NCI-H1436 (cell line): Measurements from ENCODE around the gene DST.
"Not testable (repeated sequence)": the region's sequence is repeated elsewhere in the genome, so short reads cannot be mapped to it uniquely, and the experiment has no call there.

Experiments
- DNase-seq: peaks from one replicate; lab custom pipeline; 2025; lab: John Stamatoyannopoulos, UW

The DST gene

DNA sequence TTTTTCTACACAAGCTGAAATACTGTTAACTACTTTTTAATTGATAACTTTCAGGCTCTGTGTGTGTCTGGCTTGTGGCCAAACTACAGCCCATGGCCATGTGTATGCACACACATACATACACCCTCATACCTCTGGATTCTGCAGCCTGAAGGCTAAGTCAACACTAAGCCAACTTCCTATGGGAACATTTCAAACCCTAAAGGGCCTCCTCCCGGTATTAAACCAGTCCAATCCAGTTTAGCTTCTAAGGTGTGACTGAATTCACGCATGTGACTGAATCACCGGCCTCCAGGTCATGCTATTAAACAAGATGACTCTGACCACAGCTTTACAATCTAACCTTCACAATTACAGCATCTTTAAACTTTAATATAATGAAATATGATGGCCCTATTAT lies 20.7 kb upstream of the DST start:
- DNase-seq, result no peak

GRCh38 chr6:56661338-56661737 lies 18.6 kb upstream of the DST start:
- not testable (repeated sequence) for DNase-seq

- DNase-seq, result no peak
These were observed 17.7 kb upstream of the DST start for GRCh38 chr6:56660381-56660730.

- DNase-seq, result no peak
These were observed 17.2 kb upstream of the DST start for GRCh38 chr6:56659721-56660380.

DNA sequence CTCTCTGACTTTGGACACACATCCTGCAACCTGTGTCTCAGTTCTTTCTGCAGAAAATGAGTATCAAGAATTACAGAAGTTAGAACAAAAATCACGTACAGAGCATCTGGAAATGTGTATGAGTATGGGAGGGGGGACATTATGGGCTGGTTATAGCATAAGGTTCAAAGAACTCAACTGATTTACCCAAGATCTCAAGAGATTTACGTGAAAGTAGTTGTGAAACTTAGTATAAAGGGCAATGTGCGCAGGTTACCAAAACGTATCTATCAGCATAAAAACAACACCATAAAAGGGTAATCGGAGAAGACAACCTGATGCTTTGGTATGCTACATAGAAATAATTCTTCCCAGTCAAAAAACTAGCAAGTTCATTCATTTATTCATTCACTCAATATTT lies 15.6 kb upstream of the DST start:
- no peak for DNase-seq

- DNase-seq, result no peak
These were observed 14.7 kb upstream of the DST start for GRCh38 chr6:56657354-56657753.

DNA sequence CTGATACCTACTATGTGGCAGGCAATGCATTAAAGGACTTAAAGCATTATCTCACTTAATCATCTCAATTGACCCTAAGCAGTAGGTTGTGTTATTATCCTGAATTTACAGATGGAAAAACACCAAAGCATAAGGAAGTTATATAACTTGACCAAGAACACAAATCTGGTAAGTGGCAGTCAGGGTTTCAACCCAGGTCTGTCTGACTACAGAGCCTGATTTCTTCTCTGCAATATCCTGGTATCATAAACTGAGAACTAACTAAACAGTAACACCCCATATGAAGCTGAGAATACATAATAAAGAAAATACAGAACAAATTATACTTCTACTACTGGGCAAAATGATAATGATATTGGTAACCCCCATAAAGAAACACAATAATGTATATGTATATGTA lies 13.8 kb upstream of the DST start:
- no peak for DNase-seq

GRCh38 chr6:56655996-56656395 lies 13.3 kb upstream of the DST start:
- DNase-seq, result no peak

- no peak for DNase-seq
These were observed 12.6 kb upstream of the DST start for GRCh38 chr6:56655249-56655648.

- DNase-seq, result no peak
These were observed 10.3 kb upstream of the DST start for GRCh38 chr6:56652994-56653393.

DNA sequence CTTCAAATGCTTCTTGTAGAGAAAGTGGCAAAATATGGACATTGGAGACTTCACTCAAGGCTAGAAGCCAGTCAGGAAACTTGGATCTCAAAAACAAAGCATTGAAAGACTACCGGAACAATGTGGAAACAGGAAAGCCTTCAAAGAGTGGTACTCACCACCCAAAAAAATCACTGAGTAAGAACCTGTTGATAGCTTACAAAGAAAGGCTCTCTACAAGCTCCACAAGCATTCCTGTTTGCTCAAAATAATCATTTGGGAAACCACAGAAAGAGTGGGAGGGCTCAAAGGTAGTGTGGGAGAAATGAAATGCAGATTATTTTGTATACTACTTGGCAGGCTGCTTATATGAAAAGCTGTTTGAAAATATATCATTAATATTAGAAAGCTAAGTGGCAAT lies 9.5 kb upstream of the DST start:
- no peak for DNase-seq

GRCh38 chr6:56650191-56650590 lies 7.5 kb upstream of the DST start:
- no peak for DNase-seq

DNA sequence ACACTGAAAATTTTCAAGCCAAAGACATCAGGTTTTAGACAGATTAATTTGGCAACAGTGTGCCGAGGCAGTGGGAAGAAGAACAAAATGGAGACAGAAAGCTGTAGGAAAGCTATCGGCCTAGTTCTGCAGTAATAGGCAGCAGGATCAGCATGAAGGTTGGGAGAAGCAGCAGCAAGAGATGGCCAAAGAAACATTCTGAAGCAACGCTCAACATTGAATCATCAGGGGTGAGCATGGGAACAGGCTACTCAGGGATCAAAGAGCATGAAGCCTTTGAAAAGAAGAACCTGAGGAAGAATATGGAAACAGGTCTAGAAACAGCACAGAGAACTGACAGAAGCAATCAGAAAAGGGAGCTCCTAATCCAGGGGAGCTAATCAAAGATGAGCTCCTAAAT lies 7.1 kb upstream of the DST start:
- no peak for DNase-seq

DNA sequence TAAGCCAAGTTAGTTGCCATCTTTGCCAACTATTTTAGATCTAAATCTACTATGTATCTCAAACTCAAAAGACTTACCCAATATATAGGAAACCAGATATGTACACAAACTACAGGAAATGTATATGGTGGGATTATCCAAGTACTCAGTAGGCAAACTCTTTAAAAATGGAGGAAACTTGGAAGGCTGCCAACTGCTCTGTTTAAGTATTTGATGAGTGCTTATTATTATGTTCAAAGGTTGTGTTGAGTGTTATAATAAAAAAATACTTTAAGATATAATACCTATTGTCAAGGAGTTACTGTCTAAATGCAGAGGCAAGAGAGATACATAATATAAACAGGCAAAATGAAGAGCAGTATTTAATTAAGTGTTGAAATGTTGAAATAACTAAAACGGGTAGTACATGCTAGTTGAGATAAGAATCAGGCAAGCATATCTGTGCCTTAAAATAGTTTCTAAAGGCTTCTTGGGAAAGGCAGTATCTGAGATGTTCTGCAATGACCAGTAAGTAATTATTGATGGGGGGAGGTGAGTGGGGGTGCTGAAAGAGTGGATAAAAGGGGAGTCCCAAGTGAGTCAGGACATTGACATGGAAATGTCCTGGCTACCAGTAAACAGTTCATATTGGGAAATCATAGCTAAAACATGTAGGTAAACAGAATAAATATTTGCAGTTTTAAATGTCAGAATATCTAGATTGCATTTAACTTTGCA lies 6.5 kb upstream of the DST start:
- no peak for DNase-seq

- DNase-seq, result no peak
These were observed 4.6 kb upstream of the DST start for GRCh38 chr6:56647172-56647762.

DNA sequence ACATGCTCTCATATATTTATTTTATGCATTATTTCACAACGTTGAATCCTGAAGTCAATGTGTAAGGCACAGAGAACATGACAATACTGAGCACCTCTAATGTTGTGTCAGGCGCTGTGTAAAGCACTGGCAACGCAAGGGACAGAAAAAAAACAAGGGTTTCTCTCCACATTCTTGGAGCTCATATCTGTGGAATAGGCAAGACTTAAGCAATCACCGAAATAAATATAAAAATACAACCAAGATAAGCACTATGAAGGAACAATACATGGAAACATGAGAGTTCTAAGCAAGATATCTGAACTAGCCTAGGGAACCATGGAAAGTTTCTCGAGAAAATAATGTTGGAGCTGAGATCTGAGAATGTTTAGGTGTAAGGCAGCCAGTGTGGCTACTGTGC lies 1.7 kb upstream of the DST start:
- DNase-seq, result no peak

DNA sequence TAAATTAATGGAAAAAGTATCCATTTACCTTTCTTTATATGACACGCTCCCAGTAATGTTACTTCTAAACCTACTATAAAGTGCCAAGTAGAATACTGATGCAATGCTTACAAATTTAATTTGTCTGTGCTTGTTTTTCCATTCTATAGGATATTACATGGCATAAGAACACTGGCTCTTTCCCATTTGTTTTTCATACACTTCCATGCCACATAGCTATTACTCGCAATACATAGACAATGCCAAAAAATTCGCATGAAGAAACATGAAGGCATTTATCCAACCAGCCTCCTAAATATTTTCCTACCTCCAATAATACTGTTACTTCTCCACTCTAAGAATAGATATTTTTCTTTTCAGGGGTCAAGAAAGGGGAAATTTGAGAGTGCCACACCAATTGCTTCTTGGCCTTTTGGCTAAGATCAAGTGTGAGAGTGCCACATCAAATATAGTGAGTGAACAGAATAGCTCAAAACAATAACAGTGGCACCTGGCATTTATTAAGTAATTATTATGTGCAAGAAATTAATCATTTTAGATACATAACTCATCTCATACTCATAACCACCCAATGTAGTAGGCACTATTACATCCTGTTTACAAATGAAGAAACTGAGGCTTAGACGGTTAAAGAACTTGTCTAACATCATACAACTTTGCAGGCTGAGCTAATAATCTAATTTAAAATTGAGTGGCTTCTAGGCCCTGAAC lies 845 bp upstream of the DST start:
- DNase-seq, result no peak

DNA sequence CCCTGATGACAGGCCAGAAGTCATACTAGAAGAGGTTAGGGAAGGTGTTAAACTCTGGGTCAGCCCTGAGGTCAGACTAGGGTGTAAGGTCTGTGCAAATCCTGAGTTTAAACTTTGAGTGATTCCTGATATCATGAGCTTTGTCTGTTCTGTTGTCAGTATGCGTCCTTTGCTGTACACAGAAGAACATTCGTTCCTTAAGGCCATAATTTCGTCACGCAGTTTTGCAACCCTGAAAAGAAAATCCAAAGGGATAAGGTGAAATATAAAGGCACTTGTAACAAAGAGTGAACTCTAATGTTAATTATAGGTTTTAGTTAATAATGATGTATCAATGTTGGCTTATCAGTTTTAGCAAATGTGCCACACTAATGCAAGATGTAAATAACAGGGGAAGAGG lies 2.3 kb downstream of the DST start:
- no peak for DNase-seq

DNA sequence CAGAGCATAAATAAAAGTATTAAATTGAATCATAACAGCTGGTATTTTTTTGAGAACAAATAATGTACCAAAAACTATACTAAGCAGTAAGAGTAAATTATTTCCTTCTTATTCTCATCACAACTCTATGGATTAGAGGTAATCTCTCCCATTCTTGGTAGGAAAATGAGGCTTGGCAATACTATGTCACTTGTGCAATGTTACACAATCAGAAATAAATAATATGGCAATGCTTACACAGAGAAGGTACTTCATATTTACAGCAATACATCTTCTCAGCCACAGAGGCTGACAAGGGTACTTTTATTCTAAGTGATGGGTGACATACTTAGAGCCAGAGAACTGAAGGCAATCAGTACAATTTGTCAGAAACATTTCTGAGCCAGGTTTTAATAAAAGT lies 3.9 kb downstream of the DST start:
- DNase-seq, result no peak

DNA sequence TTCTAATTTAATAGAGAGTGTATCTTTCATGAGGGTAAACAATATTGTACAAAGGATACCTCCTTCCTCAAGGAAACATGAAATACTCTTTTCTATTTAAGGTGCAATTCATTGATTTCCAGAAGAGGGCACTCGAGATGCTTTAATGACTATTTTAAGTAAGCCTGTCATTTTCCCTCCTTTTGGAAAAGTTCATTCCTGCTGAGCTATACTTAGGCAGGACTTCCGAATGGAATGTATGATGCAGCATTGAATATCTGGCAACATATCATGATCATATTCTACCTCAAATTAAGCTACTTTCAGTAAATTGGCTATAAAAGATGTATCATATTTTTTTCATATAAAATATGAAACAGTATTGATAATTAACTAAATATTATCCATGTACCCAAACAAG lies 5.0 kb downstream of the DST start:
- DNase-seq, result no peak

- no peak for DNase-seq
These were observed 14.6 kb downstream of the DST start for GRCh38 chr6:56628105-56628504.

DNA sequence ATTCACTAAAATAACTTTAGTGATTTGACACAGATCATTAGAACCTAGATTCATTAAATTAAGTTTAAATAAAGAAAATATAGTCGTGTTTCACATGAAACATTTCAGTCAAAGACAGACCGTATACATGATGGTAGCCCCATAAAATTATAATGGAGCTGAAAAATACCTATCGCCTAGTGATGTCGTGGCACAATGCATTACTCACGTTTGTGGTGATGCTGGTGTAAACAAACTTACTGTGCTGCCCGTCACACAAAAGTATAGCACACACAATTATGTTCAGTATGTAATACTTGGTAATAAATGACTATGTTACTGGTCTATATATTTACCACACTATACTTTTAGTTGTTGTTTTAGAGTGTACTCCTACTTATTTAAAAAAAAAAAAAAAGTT lies 17.3 kb downstream of the DST start:
- no peak for DNase-seq

DNA sequence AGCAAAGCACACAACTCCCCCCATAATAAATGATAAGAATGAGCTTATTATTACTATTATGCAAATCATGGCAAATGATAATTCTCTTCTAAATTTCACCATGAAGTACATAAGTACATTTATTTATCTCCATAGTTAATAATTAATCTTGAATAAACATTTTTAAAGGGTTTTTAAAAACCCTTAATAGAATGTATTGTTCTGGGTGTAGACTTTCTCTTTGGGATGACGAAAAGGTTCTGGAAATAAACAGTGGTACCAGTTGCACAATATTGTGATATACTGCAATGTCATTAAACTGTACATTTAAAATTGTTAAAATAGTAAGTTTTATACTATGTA lies 18.0 kb downstream of the DST start:
- DNase-seq, result no peak
